GM18858 (cell line): ENCODE results near the gene C2CD4B.

ENCODE experiments used
- ATAC-seq: cut with Tn5 transposase; IDR thresholded peaks from one replicate; pipeline ENCODE4 v1.9.1; 2021; ENCODE audit not compliant: unreplicated experiment

The C2CD4B gene, protein sequence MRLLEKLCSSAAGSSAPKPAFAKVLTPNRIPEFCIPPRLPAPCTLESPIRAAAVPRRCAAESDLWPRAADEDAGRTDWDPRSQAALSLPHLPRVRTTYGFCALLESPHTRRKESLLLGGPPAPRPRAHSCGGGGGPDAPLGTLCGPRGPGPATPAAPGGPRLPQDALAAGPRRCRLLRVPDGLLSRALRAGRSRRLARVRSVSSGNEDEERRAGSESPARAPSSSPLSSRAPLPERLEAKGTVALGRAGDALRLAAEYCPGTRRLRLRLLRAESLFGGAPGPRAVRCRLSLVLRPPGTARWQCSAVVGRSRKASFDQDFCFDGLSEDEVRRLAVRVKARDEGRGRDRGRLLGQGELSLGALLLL

GRCh38 chr15:62165104-62165792, at the start of gene C2CD4B:
C2CD4B (minus strand) TSS chr15:62165285; CDS start chr15:62164984, 301 bp downstream.
- no peak for ATAC-seq

DNA sequence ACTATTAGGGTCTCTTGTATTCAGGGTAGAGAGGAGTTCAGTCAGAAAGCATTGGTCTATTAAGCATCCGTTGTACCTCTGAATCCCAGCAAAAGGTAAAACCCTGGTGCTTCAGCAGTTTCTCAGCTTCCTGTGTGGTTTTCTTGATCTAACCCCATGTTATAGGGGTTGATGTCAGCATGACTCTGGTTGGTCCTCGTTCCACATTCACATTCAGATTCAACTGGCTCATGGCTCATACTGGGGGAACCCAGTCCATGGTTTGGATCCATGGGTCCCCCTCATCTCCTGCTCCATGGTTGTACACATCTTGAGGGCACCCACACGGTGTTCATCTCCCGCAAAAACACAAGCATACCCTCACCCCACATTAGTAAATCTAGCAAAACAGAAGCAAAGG, 47.7 kb upstream of the C2CD4B start:
- ATAC-seq, result no peak

DNA sequence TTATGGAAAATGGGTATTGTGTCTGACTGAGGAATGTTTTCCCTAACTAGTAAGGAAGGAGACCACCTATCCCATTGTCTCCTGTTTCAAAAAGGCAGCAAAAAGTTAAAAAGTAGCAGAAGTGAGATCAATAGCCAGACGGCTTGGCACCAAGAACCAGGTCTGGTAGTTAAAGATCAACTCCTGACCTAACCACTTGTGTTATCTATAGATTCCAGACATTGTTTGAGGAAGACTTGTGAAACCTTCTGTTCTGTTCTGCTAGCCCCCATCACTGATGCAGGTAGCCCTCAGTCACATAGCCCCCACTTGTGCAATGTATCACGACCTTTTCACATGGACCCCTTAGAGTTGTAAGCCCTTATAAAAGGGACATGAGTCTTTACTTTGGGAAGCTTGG, 46.3 kb upstream of the C2CD4B start:
- no peak for ATAC-seq

DNA sequence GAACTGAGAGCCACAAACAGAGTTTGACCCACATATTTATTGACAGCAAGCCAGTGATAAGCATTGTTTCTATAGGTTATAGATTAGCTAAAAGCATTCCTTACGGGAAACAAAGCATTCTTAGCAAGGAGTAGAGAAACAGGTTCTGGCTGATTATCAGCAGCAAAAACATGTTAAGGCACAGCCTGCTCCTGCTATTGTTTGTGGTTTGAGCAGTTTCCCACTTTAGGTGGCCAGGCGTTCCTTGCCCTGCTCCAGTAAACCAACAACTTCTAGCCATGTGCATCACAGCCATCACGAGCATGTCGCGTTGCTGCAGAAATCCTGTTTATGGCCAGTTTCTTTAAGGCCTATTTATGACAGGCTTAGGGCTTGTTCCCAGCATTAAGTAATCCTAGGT, 44.7 kb upstream of the C2CD4B start:
- ATAC-seq, result no peak

DNA sequence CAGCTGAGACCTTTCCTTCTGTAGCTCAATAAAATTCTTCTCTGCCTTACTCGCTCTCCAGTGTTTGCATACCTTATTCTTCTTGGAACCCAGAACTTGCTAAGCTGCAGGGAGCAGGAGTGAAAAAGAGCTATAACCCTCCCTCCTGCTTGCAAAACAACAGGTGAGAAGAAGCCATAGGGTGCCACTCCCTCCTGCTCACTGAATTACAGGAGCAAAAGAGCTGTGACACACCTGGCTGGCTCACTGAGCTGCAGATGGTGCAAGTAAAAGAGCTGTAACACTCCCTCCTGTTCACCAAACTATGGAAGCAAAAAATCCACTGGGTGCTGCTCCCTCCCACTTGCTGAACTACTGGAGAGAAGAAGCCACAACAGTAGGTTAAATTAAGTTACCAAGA, 44.2 kb upstream of the C2CD4B start:
- ATAC-seq, result no peak

- ATAC-seq, result no peak
Observed at GRCh38 chr15:62208884-62209283, 43.8 kb upstream of the C2CD4B start.

DNA sequence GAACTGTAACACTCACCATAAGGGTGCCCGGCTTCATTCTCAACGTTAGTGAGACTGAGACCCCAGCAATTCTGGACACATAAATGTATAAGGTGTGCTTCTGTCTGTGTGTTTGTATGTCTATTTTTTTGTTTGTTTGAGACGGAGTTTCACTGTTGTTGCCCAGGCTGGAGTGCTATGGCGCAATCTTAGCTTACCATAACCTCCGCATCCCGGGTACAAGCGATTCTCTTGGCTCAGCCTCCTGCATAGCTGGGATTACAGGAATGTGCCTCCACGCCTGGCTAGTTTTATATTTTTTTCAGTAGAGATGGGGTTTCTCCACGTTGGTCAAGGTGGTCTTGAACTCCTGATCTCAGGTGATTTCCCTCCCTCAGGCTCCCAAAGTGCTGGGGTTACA, 43.3 kb upstream of the C2CD4B start:
- no peak for ATAC-seq

DNA sequence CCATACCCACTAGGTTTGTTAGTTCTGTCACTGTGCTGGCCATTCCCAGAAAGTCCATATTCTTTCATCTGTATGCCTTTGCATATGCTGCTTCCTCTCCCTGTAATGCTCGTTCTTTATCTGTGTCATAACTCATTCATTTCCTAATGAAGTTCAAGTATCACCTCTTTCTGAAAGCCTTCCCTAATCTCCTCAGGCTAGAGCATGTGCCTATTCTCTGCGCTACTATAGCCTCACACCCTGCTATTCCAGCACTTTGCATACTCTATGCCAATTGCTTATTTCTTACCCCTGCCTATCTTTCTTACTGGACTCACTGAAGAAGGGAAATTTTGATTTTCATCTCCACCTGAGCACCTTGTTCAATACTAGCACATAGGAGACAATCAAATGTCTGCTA, 25.6 kb upstream of the C2CD4B start:
- ATAC-seq, result no peak

GRCh38 chr15:62190274-62190673, 25.2 kb upstream of the C2CD4B start:
- no peak for ATAC-seq

DNA sequence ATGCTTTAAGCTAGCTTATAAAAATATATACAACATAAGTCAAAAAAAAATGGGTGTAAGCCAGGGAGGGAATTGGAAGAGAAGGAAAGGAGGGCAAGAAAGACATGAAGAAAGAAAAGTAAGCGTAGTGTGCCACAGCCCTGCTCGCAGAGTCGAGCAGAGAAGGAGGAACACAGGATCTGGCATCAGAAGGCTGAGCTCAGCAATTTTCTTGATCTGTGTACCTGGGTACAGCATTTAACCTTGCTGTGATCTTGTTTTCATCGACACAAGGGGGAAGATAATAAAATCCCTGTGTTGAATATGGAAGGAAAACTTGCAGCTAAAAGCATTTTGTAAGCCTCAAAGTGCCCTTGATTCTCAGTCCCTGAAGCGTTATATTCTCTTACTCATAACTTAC, 23.7 kb upstream of the C2CD4B start:
- ATAC-seq, result no peak

- ATAC-seq, result no peak
Observed at GRCh38 chr15:62187910-62188309, 22.8 kb upstream of the C2CD4B start.

DNA sequence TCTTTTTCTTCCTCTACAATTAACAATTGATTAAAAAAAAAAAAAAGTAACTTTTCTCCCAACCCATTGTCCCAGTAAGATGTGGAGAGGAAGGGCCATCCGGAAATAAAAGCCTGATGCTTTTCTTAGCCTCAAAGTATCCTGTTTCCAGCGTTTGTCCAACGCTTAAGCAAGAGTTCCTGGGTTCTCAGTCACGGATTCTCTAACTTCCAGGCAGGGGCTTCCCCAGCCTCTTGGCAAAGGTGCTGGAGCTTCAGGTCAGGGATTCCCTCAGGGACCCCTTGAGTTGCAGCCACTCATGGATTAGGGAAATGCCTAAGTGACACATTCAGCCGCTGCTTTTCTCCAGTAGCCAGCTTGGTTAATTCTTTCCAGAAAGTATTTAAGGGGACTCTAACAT, 22.3 kb upstream of the C2CD4B start:
- ATAC-seq, result no peak

GRCh38 chr15:62186578-62186977, 21.5 kb upstream of the C2CD4B start:
- ATAC-seq, result no peak

DNA sequence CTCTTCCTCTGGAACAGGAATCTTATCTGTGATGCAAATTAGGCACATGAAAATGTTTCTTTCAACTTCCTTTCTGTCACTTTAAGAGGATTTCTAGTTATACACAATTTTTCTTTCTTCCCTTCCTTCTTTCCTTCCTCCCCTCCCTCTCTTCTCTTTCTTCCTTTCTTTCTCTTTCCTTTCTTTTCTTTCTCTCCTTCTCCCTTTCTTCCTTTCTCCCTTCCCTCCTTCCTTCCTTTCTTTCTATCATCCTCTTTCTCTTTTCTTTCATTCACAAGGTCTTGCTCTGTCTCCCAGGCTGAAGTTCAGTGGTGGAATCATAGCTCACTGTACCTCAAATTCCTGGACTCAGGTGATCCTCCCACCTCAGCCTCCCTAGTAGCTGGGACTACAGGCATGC, 18.0 kb upstream of the C2CD4B start:
- ATAC-seq, result no peak

GRCh38 chr15:62173215-62173614, 8.1 kb upstream of the C2CD4B start:
- ATAC-seq, result no peak

DNA sequence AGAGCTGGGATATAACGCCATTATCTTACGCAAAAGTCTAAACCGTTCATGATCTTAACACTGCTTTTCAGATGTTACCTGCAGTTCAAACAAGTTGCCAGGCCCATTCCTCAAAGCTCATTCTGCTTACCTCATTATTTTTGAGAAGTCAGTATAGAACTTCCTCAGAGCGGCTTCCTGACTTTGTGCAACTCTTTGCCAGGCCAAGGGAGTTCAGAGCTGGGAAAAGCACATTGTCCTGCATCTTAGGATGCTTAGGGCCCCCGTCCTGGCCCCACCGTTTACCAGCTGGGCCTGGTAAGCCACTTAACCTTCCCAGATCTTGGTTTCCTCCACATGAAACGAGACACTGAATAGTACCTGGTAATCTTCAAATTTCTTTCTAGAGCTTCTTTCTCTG, 6.8 kb upstream of the C2CD4B start:
- no peak for ATAC-seq

DNA sequence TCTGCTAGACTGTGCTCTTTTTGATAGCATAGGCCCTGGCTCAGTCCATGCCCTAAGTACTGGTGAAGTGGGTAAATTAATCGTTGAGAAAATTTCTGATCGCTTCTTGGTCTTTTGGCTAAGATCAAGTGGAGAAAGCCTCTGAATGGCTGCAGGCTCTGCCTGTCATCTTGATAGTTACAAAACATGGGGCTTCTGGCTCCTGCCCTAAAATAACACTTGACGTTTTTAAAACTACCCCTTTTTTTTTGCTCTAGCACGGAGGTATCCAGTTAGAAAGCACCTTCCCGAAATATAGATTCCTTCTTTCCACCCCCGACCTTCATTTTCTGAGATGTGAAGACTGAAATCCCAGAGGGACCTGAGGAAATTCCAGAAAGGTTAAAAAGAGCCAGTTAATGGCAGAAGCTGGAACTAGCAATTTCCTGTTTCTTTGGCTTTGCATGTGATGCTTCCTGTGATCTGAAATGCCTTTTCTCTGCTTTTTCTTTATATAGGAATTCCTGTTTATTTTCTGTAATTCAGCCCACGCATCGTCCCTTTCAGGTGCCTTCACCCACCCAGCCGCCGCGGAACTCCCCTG, 799 bp upstream of the C2CD4B start:
- ATAC-seq, result no peak

DNA sequence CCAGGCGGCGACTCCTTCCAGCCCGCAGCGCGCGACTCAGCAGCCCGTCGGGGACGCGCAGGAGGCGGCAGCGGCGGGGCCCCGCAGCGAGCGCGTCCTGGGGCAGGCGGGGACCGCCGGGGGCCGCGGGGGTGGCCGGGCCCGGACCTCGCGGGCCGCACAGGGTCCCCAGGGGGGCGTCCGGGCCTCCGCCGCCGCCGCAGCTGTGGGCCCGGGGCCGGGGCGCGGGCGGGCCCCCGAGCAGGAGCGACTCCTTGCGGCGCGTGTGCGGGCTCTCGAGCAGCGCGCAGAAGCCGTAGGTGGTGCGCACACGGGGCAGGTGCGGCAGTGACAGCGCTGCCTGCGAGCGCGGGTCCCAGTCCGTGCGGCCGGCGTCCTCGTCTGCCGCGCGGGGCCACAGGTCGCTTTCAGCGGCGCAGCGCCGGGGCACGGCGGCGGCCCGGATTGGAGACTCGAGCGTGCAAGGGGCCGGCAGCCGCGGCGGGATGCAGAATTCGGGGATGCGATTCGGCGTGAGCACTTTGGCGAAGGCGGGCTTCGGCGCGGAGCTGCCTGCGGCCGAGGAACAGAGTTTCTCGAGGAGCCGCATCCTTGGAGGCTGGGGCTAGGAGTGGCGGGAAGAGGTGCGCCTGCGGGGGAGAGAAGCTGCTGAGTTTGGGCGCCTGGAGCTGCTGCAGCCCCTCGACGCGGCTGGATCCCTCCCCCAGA, 535 bp downstream of the C2CD4B start:
- no peak for ATAC-seq

- ATAC-seq, result no peak
Observed at GRCh38 chr15:62164014-62164395, 1.1 kb downstream of the C2CD4B start.

- no peak for ATAC-seq
Observed at GRCh38 chr15:62163397-62164013, 1.6 kb downstream of the C2CD4B start.

DNA sequence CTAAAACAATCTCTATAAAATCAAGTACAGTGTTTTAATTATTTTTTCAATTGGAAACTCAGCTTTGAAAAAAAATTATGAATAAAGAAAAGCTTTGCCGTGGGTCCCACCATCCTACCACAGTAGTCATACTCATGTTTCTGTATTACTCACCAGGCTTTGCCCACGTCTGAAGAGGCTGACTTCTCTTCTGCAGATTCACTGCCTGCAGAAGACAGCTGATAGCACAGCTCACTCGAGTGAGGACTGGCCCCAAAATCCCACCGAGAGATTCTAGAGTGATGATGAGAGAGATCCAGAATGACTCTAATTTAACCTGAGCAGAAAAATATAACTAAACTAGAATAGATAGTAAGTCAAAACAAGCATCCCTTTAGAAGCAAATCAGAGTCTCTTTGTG, 11.9 kb downstream of the C2CD4B start:
- ATAC-seq, result no peak
